OCI-LY7 (cell line): Measurements from ENCODE around the gene ZSCAN25. TPM values are rescaled to one million over a fixed set of nuclear protein-coding genes. Genes with fewer than 3 reads are reported as not detected.

ENCODE experiments used
- BruUV-seq: library from RNA; stranded (reverse); fragments of 400-500 nt; replicated peaks from 2 replicates; lab custom pipeline; 2021; lab: Mats Ljungman, UMichigan
- CTCF ChIA-PET: fragments of 300-600 bp; sonication (Branson Sonifier 250); formaldehyde crosslinking; loops from one replicate; lab custom pipeline; 2022; ENCODE audit warnings: antibody characterized with exemption; ENCODE audit not compliant: unreplicated experiment; lab: Charles Lee
- POLR2A ChIA-PET: fragments of 300-600 bp; sonication (Branson Sonifier 250); formaldehyde crosslinking; loops from one replicate; lab custom pipeline; 2022; ENCODE audit warnings: antibody characterized with exemption; lab: Charles Lee
- DNase-seq: peaks from one replicate; pipeline ENCODE4 v3.0.0-alpha.2; 2015; ENCODE audit warnings: low spot score
- H2AFZ ChIP-seq: fragments of 200-600 bp; sonication (generic), shearing (Covaris generic); 2 replicates; pipeline ENCODE4 v1.6.1; 2014; ENCODE audit warnings: mild to moderate bottlenecking, antibody characterized with exemption, low read length, moderate library complexity
- H3K27ac ChIP-seq: fragments of 200-600 bp; sonication (generic); 2 replicates; pipeline ENCODE4 v1.5.1; 2014; ENCODE audit warnings: mixed run types, low read depth, mild to moderate bottlenecking, moderate library complexity, low read length, inconsistent platforms; ENCODE audit not compliant: poor library complexity, severe bottlenecking
- H3K36me3 ChIP-seq: fragments of 200-600 bp; sonication (generic); 2 replicates; pipeline ENCODE4 v1.6.1; 2014; ENCODE audit warnings: mild to moderate bottlenecking, antibody characterized with exemption, low read length, moderate library complexity, mixed read lengths; ENCODE audit not compliant: insufficient read depth
- H3K4me1 ChIP-seq: fragments of 200-600 bp; sonication (generic); 2 replicates; pipeline ENCODE4 v1.5.1; 2014; ENCODE audit warnings: mild to moderate bottlenecking, low read length; ENCODE audit not compliant: insufficient read depth, poor library complexity, severe bottlenecking
- H3K4me2 ChIP-seq: fragments of 200-600 bp; sonication (generic); 2 replicates; pipeline ENCODE4 v1.6.1; 2014; ENCODE audit warnings: mild to moderate bottlenecking, low read length
- H3K4me3 ChIP-seq: fragments of 200-600 bp; sonication (generic); 2 replicates; pipeline ENCODE4 v1.5.1; 2014; ENCODE audit warnings: mild to moderate bottlenecking, low read depth, low read length; ENCODE audit not compliant: poor library complexity, severe bottlenecking
- H3K79me2 ChIP-seq: fragments of 200-600 bp; sonication (generic); 2 replicates; pipeline ENCODE4 v1.6.1; 2016; ENCODE audit warnings: low read depth, mild to moderate bottlenecking, low read length, moderate library complexity, mixed read lengths; ENCODE audit not compliant: insufficient read depth
- H3K9me2 ChIP-seq: fragments of 200-600 bp; sonication (generic); 2 replicates; pipeline ENCODE4 v1.6.1; 2016; ENCODE audit warnings: mild to moderate bottlenecking, low read length, mixed read lengths; ENCODE audit not compliant: insufficient read depth
- H3K9me3 ChIP-seq: fragments of 200-600 bp; sonication (generic); 2 replicates; pipeline ENCODE4 v1.6.1; 2014; ENCODE audit warnings: mild to moderate bottlenecking, mixed run types, low read length, mixed read lengths
- H4K20me1 ChIP-seq: fragments of 200-600 bp; sonication (generic); 2 replicates; pipeline ENCODE4 v1.6.1; 2014; ENCODE audit warnings: mild to moderate bottlenecking, antibody characterized with exemption, low read length, moderate library complexity, mixed read lengths; ENCODE audit not compliant: insufficient read depth
- EZH2phosphoT487 ChIP-seq: fragments of 200-600 bp; sonication (generic); IDR thresholded peaks from 2 replicates; pipeline ENCODE4 v1.6.1; 2018; ENCODE audit warnings: low read depth, borderline replicate concordance, mild to moderate bottlenecking, mixed run types, antibody characterized with exemption, low read length, moderate library complexity, mixed read lengths
- intact Hi-C: fragments of 100-400 bp; cut with micrococcal nuclease; formaldehyde crosslinking; loops from one replicate; pipeline ENCODE4 v1.10.0; 2022; ENCODE audit not compliant: unreplicated experiment
- total RNA-seq, 2 experiments: library from RNA; depleted of rRNA in 1 of 2; stranded (reverse); fragments of >200 nt in 1 of 2; shearing (Covaris generic) in 1 of 2; gene quantifications; 2 replicates each; pipeline ENCODE4 v1.2.3, GENCODE V29; 2014 to 2022
- TF ChIP-seq, protein P1 (sequence below): fragments of 200-600 bp; sonication (generic); conservative IDR thresholded peaks from 2 replicates; pipeline ENCODE4 v1.5.1; 2014; ENCODE audit warnings: mild to moderate bottlenecking, antibody characterized with exemption, low read length, moderate library complexity, mixed read lengths

ZSCAN25 gene
- total RNA-seq, 2 experiments from 2014 or later = 12.0 to 14.3 TPM

- Histone ChIP-seq H3K27ac (no peak overlapping the region), H3K4me2 (no peak overlapping the region), H3K9me2 (no peaks in the 10 kb centered on the region), H3K4me3 (no peak overlapping the region), H2AFZ (no peak overlapping the region), H4K20me1 (no peaks in the 10 kb centered on the region), H3K9me3 (no peaks in the 10 kb centered on the region), H3K79me2 (no peaks in the 10 kb centered on the region), H3K4me1 (no peaks in the 10 kb centered on the region), H3K36me3 (peaks cover 93% of the 10 kb centered on the region)
- ChIA-PET POLR2A (no interaction called here), CTCF (no interaction called here)
- BruUV-seq = no TSS peak
- intact Hi-C loops = no loop called here
- TF ChIP-seq, protein P1, sequence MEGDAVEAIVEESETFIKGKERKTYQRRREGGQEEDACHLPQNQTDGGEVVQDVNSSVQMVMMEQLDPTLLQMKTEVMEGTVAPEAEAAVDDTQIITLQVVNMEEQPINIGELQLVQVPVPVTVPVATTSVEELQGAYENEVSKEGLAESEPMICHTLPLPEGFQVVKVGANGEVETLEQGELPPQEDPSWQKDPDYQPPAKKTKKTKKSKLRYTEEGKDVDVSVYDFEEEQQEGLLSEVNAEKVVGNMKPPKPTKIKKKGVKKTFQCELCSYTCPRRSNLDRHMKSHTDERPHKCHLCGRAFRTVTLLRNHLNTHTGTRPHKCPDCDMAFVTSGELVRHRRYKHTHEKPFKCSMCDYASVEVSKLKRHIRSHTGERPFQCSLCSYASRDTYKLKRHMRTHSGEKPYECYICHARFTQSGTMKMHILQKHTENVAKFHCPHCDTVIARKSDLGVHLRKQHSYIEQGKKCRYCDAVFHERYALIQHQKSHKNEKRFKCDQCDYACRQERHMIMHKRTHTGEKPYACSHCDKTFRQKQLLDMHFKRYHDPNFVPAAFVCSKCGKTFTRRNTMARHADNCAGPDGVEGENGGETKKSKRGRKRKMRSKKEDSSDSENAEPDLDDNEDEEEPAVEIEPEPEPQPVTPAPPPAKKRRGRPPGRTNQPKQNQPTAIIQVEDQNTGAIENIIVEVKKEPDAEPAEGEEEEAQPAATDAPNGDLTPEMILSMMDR = no peak
- TF ChIP-seq EZH2phosphoT487 = no peak
- DNase-seq = no peak
These were observed 7.7 kb downstream of the ZSCAN25 start for GRCh38 chr7:99624484-99624883.

- Histone ChIP-seq H3K9me3 (no peaks in the 10 kb centered on the region), H3K27ac (no peak overlapping the region), H3K9me2 (no peaks in the 10 kb centered on the region), H3K4me1 (no peaks in the 10 kb centered on the region), H3K4me2 (no peak overlapping the region), H2AFZ (no peak overlapping the region), H3K36me3 (peaks cover 93% of the 10 kb centered on the region), H3K4me3 (no peak overlapping the region), H3K79me2 (no peaks in the 10 kb centered on the region), H4K20me1 (no peaks in the 10 kb centered on the region)
- TF ChIP-seq, protein P1 = no peak
- TF ChIP-seq EZH2phosphoT487 = no peak
- BruUV-seq = no TSS peak
- POLR2A ChIA-PET = interaction anchor here (0.5 kb wide), 1 partner anchor 455 kb away, joined by 3 read pairs; no protein-coding TSS in a partner anchor
- no peak for DNase-seq
- intact Hi-C loops = no loop called here
- CTCF ChIA-PET = no interaction called here
These were observed 8.6 kb downstream of the ZSCAN25 start for GRCh38 chr7:99625321-99625720.

GRCh38 chr7:99625961-99626360 is 9.2 kb downstream of the ZSCAN25 start:
- no peak for DNase-seq
- Histone ChIP-seq H4K20me1 (no peaks in the 10 kb centered on the region), H3K4me3 (no peak overlapping the region), H3K4me1 (no peaks in the 10 kb centered on the region), H3K4me2 (no peak overlapping the region), H2AFZ (no peak overlapping the region), H3K9me3 (no peaks in the 10 kb centered on the region), H3K9me2 (no peaks in the 10 kb centered on the region), H3K27ac (no peak overlapping the region), H3K79me2 (no peaks in the 10 kb centered on the region), H3K36me3 (peaks cover 93% of the 10 kb centered on the region)
- no TSS peak for BruUV-seq
- ChIA-PET POLR2A (interaction anchor here (1.2 kb wide), 1 partner anchor 10 kb away, joined by 3 read pairs; no protein-coding TSS in a partner anchor), CTCF (no interaction called here)
- intact Hi-C loops = no loop called here
- no peak for TF ChIP-seq EZH2phosphoT487
- TF ChIP-seq, protein P1 = no peak
